ENCODE results near the gene FOXD1. TPM values are rescaled to one million over a fixed set of nuclear protein-coding genes. Genes with fewer than 3 reads are reported as not detected.

FOXD1 gene
- total RNA-seq, 2 experiments from 2014 or later = 0.99 to 1.5 TPM

DNA sequence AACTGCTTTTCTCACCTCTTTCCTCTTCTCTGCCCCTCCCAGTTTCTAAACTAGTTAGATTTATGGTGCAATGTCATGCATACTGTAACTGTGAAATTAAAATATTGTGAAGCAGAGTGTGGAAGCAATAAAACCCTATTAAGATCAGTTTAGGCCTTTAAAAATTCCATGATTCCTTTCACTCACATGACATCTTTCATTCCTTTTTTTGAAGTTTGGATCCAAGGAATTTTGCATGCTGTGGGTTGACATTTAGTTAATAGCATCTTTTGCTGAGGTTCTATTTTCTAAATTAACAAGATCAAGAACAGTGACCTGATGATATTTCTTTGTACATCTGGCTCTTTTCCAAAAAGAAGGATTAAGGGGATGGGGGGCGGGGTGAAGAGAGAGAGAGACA is 13.7 kb downstream of the FOXD1 start:
- ATAC-seq = no peak
- H3K36me3 Mint-ChIP-seq (ENCODE audit: low read depth) = no peaks in the 10 kb centered on the region
- DNase-seq = no peak
- intact Hi-C loops (cut with micrococcal nuclease) = no loop called here
- peaks cover 8% of the 10 kb centered on the region for H3K4me1 Mint-ChIP-seq (ENCODE audit: low read depth)
- H3K27ac Mint-ChIP-seq = no peak overlapping the region
- ChIA-PET POLR2A (no interaction called here), CTCF (interaction anchor here (2.2 kb wide), 1 partner anchor 16 kb away, joined by 8 read pairs; no protein-coding TSS in a partner anchor)
- no peak overlapping the region for H3K4me3 Mint-ChIP-seq
- peaks cover 60% of the 10 kb centered on the region for H3K27me3 Mint-ChIP-seq
- H3K9me3 Mint-ChIP-seq = no peaks in the 10 kb centered on the region
- TF ChIP-seq, protein P1, sequence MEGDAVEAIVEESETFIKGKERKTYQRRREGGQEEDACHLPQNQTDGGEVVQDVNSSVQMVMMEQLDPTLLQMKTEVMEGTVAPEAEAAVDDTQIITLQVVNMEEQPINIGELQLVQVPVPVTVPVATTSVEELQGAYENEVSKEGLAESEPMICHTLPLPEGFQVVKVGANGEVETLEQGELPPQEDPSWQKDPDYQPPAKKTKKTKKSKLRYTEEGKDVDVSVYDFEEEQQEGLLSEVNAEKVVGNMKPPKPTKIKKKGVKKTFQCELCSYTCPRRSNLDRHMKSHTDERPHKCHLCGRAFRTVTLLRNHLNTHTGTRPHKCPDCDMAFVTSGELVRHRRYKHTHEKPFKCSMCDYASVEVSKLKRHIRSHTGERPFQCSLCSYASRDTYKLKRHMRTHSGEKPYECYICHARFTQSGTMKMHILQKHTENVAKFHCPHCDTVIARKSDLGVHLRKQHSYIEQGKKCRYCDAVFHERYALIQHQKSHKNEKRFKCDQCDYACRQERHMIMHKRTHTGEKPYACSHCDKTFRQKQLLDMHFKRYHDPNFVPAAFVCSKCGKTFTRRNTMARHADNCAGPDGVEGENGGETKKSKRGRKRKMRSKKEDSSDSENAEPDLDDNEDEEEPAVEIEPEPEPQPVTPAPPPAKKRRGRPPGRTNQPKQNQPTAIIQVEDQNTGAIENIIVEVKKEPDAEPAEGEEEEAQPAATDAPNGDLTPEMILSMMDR (IDR thresholded peaks at IDR 0.05) = no peak

DNA sequence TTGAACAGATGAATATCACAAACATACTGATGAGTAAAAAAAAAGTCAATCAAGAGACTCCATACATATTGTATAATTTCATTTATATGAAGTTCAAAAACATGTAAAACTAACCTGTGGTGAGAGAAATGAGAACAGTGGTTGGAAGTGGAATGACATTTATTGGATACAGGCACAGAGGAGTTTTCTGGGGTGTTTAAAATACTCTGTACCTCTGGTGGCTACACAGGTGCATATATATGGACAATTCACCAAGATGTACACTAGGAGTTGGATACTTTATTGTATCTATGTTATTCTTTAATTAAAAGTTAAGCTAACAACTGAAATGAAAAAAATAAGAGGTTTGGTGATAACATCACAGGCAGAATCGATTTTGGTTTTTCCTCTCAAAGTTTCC is 14.1 kb downstream of the FOXD1 start:
- ATAC-seq (no peak), DNase-seq (no peak)
- H3K36me3 Mint-ChIP-seq (ENCODE audit: low read depth) = no peaks in the 10 kb centered on the region
- intact Hi-C loops (cut with micrococcal nuclease) = no loop called here
- TF ChIP-seq, protein P1 (IDR thresholded peaks at IDR 0.05) = no peak
- H3K4me1 Mint-ChIP-seq (ENCODE audit: low read depth) = peaks cover 8% of the 10 kb centered on the region
- H3K9me3 Mint-ChIP-seq = no peaks in the 10 kb centered on the region
- POLR2A ChIA-PET = no interaction called here
- no peak overlapping the region for H3K27ac Mint-ChIP-seq
- no peak overlapping the region for H3K4me3 Mint-ChIP-seq
- CTCF ChIA-PET = interaction anchor here (2.2 kb wide), 1 partner anchor 17 kb away, joined by 8 read pairs; no protein-coding TSS in a partner anchor
- peaks cover 57% of the 10 kb centered on the region for H3K27me3 Mint-ChIP-seq

DNA sequence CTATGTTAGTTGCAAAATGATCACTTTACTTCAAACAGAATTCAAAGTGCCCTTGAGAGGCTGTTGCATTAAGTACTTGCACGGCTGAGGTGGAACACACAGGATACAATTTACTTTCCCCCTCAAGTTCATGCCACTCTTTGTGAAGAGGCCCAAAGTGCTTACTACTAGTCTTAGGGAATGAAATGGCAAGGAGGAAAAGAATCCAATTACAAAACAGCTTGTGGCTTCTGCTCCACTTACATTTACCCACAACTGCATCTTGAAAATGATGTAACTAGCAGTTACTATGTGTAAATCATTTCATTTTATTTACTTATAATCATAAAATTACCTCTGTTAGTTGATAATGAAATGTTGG is 14.6 kb downstream of the FOXD1 start:
- H3K9me3 Mint-ChIP-seq = no peaks in the 10 kb centered on the region
- H3K27me3 Mint-ChIP-seq = peaks cover 59% of the 10 kb centered on the region
- ATAC-seq = no peak
- POLR2A ChIA-PET = no interaction called here
- intact Hi-C loops (cut with micrococcal nuclease) = no loop called here
- no peak overlapping the region for H3K4me3 Mint-ChIP-seq
- no peak overlapping the region for H3K27ac Mint-ChIP-seq
- H3K4me1 Mint-ChIP-seq (ENCODE audit: low read depth) = peaks cover 8% of the 10 kb centered on the region
- TF ChIP-seq, protein P1 (IDR thresholded peaks at IDR 0.05) = no peak
- no peak for DNase-seq
- CTCF ChIA-PET = interaction anchor here (1.6 to 2.2 kb wide), 2 partner anchors 17 to 20 kb away, joined by 3 to 8 read pairs; no protein-coding TSS in a partner anchor
- H3K36me3 Mint-ChIP-seq (ENCODE audit: low read depth) = no peaks in the 10 kb centered on the region

DNA sequence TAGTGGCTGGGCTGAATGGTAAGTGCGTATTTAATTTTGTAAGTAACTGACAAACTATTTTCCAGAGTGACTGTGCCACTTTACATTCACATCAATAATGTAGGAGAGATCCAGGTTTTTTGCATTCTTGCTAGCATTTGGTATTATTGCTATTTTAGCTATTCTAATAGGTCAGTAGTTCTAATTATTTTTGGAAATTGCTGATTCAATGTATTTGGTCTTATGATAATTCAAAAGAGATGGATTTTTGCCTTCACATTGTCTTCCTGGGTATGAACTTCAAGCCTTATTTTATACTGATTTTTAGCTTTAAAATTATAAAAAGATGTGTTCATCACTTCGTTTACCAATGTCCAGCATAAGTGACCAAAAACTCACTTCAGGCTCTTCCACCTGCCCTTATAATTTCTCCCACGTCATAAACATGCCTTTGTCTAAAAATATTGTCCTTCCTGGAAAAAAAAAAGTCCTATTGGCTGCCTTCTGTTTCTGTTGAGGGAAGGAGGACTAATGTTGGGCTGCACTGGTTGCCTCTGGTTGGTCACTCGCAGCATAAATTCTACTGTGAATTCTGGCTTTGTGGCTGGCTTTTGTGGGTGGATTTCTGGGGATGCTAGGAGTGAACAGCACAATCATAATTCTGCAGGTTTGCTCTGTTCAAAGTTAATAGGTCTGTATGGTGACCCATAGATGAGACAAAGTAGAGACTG is 15.2 kb downstream of the FOXD1 start:
- no peaks in the 10 kb centered on the region for H3K36me3 Mint-ChIP-seq (ENCODE audit: low read depth)
- intact Hi-C loops (cut with micrococcal nuclease) = no loop called here

More for the DNA sequence above, 15.2 kb downstream of the FOXD1 start:
- DNase-seq = no peak
- POLR2A ChIA-PET = no interaction called here
- H3K4me3 Mint-ChIP-seq = no peak overlapping the region
- H3K27ac Mint-ChIP-seq = no peak overlapping the region
- peaks cover 54% of the 10 kb centered on the region for H3K27me3 Mint-ChIP-seq
- CTCF ChIA-PET = interaction anchor here (1.6 to 2.2 kb wide), 2 partner anchors 18 to 20 kb away, joined by 3 to 8 read pairs; no protein-coding TSS in a partner anchor
- peaks cover 8% of the 10 kb centered on the region for H3K4me1 Mint-ChIP-seq (ENCODE audit: low read depth)
- TF ChIP-seq, protein P1 (IDR thresholded peaks at IDR 0.05) = no peak
- no peak for ATAC-seq
- H3K9me3 Mint-ChIP-seq = no peaks in the 10 kb centered on the region
